WTC11 (cell line): Measurements from ENCODE around the gene CSRNP3. TPM values are rescaled to one million over a fixed set of nuclear protein-coding genes. Genes with fewer than 3 reads are reported as not detected.

ENCODE experiments used
- ATAC-seq: fragments of 200-7000 bp; cut with Tn5 transposase; 2 replicates; pipeline ENCODE4 v1.10.0; 2021; ENCODE audit warnings: mild to moderate bottlenecking, moderate library complexity
- CTCF ChIA-PET: fragments of 300-600 bp; sonication (Branson Sonifier 250); formaldehyde crosslinking; loops from one replicate; lab custom pipeline; 2021; ENCODE audit warnings: antibody characterized with exemption; lab: Charles Lee
- POLR2A ChIA-PET: fragments of 350-600 bp; sonication (Branson Sonifier 250); formaldehyde crosslinking; loops from one replicate; lab custom pipeline; 2021; ENCODE audit warnings: antibody characterized with exemption; lab: Charles Lee
- DNase-seq: peaks from one replicate; pipeline ENCODE4 v3.0.0; 2021; ENCODE audit warnings: low spot score
- H3K27ac Mint-ChIP-seq: 2 replicates; pipeline ENCODE4 v1.8.0; 2021; ENCODE audit warnings: mixed read lengths
- H3K27me3 Mint-ChIP-seq: 2 replicates; pipeline ENCODE4 v1.8.0; 2021; ENCODE audit warnings: low read depth, mild to moderate bottlenecking, moderate library complexity, mixed read lengths
- H3K36me3 Mint-ChIP-seq: 2 replicates; pipeline ENCODE4 v1.8.0; 2021; ENCODE audit warnings: mixed read lengths
- H3K4me1 Mint-ChIP-seq: 2 replicates; pipeline ENCODE4 v1.8.0; 2022; ENCODE audit warnings: mixed read lengths
- H3K4me3 Mint-ChIP-seq: 2 replicates; pipeline ENCODE4 v1.8.0; 2021; ENCODE audit warnings: mild to moderate bottlenecking, moderate library complexity, mixed read lengths
- H3K9me3 Mint-ChIP-seq: 2 replicates; pipeline ENCODE4 v1.8.0; 2021; ENCODE audit warnings: mixed read lengths
- IRF2 ChIP-seq: sonication (generic); formaldehyde crosslinking; IDR thresholded peaks from 2 replicates; pipeline ENCODE4 v1.8.0; 2022; ENCODE audit warnings: low read depth, missing genetic modification reagents, borderline replicate concordance
- NR1H2 ChIP-seq: sonication (generic); formaldehyde crosslinking; IDR thresholded peaks from 2 replicates; pipeline ENCODE4 v1.9.0; 2021; ENCODE audit warnings: mild to moderate bottlenecking, moderate library complexity, missing genetic modification reagents
- PRRX2 ChIP-seq: fragments of 250-450 bp; sonication (Bioruptor Pico); IDR thresholded peaks from 2 replicates; pipeline ENCODE4 v1.8.0; 2021; ENCODE audit warnings: mild to moderate bottlenecking
- RELA ChIP-seq: sonication (generic); formaldehyde crosslinking; IDR thresholded peaks from 2 replicates; pipeline ENCODE4 v1.8.1; 2022; ENCODE audit warnings: missing genetic modification reagents, mild to moderate bottlenecking, borderline replicate concordance
- RORB ChIP-seq: fragments of 250-450 bp; sonication (Bioruptor Pico); IDR thresholded peaks from 2 replicates; pipeline ENCODE4 v1.9.0; 2021; ENCODE audit warnings: mild to moderate bottlenecking
- ZNF138 ChIP-seq: sonication (generic); formaldehyde crosslinking; conservative IDR thresholded peaks from 2 replicates; pipeline ENCODE4 v1.8.1; 2022; ENCODE audit warnings: mild to moderate bottlenecking, moderate library complexity, missing genetic modification reagents
- ZNF532 ChIP-seq: fragments of 250-450 bp; sonication (Bioruptor Pico); IDR thresholded peaks from 2 replicates; pipeline ENCODE4 v1.9.0; 2021; ENCODE audit warnings: mild to moderate bottlenecking, borderline replicate concordance
- ZNF671 ChIP-seq: fragments of 250-450 bp; sonication (Bioruptor Pico); IDR thresholded peaks from 2 replicates; pipeline ENCODE4 v1.8.0; 2021; ENCODE audit warnings: mild to moderate bottlenecking
- total RNA-seq: library from RNA; stranded (reverse); gene quantifications from 3 replicates; pipeline ENCODE4 v1.2.3, GENCODE V29; 2021
- TF ChIP-seq, protein P1 (sequence below): fragments of 250-450 bp; sonication (Bioruptor Pico); conservative IDR thresholded peaks from 2 replicates; pipeline ENCODE4 v1.9.0; 2021; ENCODE audit warnings: mild to moderate bottlenecking
- TF ChIP-seq, protein P2 (sequence below): fragments of 250-450 bp; sonication (Bioruptor Pico); IDR thresholded peaks from 2 replicates; pipeline ENCODE4 v1.9.0; 2021; ENCODE audit warnings: mild to moderate bottlenecking

The CSRNP3 gene
- total RNA-seq, 1 experiment from 2014 or later, result 7.3 TPM

- no peak for TF ChIP-seq ZNF138 (CRISPR knock-in tag)
Measured at GRCh38 chr2:165576409-165577154, 107.1 kb downstream of the CSRNP3 start (continued).

- Mint-ChIP-seq H3K27me3 (no peaks in the 10 kb centered on the region), H3K4me3 (no peak overlapping the region), H3K9me3 (peaks cover 10% of the 10 kb centered on the region; the same call in 1 of the 2 replicates), H3K4me1 (peaks cover 44% of the 10 kb centered on the region), H3K27ac (0 out of 2 replicates have a peak overlapping the region, but pooled peaks have one; percentile 24), H3K36me3 (peaks cover 10% of the 10 kb centered on the region; the same call in 1 of the 2 replicates)
- ATAC-seq (no peak), DNase-seq (no peak)
- ChIA-PET POLR2A (no interaction called here), CTCF (no interaction called here)
- TF ChIP-seq ZNF671 (CRISPR knock-in tag) (no peak), ZNF138 (CRISPR knock-in tag) (no peak), PRRX2 (CRISPR knock-in tag) (no peak), RORB (CRISPR knock-in tag) (no peak), IRF2 (CRISPR knock-in tag) (no peak), NR1H2 (CRISPR knock-in tag) (no peak), RELA (CRISPR knock-in tag) (no peak)
- TF ChIP-seq, protein P1, sequence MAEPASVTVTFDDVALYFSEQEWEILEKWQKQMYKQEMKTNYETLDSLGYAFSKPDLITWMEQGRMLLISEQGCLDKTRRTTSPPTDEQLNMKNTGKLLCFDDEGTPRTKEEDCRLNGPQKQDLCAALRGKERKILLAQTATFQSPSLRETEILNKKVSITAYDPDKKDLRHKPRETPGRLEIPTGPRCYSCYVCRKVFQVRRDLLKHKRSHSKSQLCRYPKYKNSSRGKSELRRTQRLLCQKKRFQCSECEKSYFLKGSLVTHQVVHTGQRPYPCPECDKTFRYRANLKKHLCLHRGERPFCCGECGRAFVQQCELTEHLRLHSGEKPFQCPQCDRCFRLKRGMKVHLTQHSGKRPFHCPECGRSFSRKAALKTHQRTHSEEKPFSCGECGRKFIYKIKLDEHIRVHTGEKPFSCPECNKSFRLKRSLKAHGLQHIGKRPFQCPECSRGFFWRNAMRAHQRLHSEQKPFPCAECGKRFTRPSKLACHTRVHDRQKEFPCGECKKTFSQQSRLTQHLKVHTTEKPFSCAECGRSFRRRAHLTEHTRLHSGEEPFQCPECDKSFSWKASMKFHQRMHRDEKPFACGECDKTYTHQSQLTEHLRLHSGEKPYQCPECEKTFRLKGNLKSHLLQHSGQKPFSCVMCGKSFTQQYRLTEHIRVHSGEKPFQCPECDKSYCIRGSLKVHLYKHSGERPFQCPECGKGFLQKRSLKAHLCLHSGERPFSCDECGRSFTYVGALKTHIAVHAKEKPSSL (CRISPR knock-in tag), result no peak
- TF ChIP-seq, protein P2, sequence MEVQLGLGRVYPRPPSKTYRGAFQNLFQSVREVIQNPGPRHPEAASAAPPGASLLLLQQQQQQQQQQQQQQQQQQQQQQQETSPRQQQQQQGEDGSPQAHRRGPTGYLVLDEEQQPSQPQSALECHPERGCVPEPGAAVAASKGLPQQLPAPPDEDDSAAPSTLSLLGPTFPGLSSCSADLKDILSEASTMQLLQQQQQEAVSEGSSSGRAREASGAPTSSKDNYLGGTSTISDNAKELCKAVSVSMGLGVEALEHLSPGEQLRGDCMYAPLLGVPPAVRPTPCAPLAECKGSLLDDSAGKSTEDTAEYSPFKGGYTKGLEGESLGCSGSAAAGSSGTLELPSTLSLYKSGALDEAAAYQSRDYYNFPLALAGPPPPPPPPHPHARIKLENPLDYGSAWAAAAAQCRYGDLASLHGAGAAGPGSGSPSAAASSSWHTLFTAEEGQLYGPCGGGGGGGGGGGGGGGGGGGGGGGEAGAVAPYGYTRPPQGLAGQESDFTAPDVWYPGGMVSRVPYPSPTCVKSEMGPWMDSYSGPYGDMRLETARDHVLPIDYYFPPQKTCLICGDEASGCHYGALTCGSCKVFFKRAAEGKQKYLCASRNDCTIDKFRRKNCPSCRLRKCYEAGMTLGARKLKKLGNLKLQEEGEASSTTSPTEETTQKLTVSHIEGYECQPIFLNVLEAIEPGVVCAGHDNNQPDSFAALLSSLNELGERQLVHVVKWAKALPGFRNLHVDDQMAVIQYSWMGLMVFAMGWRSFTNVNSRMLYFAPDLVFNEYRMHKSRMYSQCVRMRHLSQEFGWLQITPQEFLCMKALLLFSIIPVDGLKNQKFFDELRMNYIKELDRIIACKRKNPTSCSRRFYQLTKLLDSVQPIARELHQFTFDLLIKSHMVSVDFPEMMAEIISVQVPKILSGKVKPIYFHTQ (CRISPR knock-in tag), result no peak
Measured at GRCh38 chr2:165582409-165582808, 112.9 kb downstream of the CSRNP3 start.

GRCh38 chr2:165582863-165583506 lies 113.5 kb downstream of the CSRNP3 start:
- H3K4me1 Mint-ChIP-seq, result peaks cover 48% of the 10 kb centered on the region
- no peak for TF ChIP-seq ZNF532 (CRISPR knock-in tag)
- TF ChIP-seq, protein P1 (CRISPR knock-in tag), result no peak
- TF ChIP-seq, all 79 proteins: peak for 0

More at GRCh38 chr2:165582863-165583506, 113.5 kb downstream of the CSRNP3 start:
- POLR2A ChIA-PET, result no interaction called here
- CTCF ChIA-PET, result no interaction called here
- H3K4me3 Mint-ChIP-seq, result no peak overlapping the region
- H3K27me3 Mint-ChIP-seq, result no peaks in the 10 kb centered on the region
- ATAC-seq (no peak), DNase-seq (no peak)
- H3K9me3 Mint-ChIP-seq, result peaks cover 10% of the 10 kb centered on the region; the same call in 1 of the 2 replicates
- H3K27ac Mint-ChIP-seq, result no peak overlapping the region
- H3K36me3 Mint-ChIP-seq, result peaks cover 10% of the 10 kb centered on the region; the same call in 1 of the 2 replicates
